GM19463 (cell line): ENCODE results near the gene STRA6.
A peak's percentile ranks its signal among the peaks of the same experiment; 100 is the strongest.
"Not testable (repeated sequence)": the region's sequence is repeated elsewhere in the genome, so short reads cannot be mapped to it uniquely, and the experiment has no call there.

Experiments used
- ATAC-seq: cut with Tn5 transposase; IDR thresholded peaks from one replicate; pipeline ENCODE4 v1.9.1; 2021; ENCODE audit warnings: mild to moderate bottlenecking, moderate library complexity; ENCODE audit not compliant: unreplicated experiment

The STRA6 gene

GRCh38 chr15:74167891-74168331 is 34.7 kb downstream of the STRA6 start:
- no peak for ATAC-seq

GRCh38 chr15:74165461-74165860 is 37.1 kb downstream of the STRA6 start:
- no peak for ATAC-seq

DNA sequence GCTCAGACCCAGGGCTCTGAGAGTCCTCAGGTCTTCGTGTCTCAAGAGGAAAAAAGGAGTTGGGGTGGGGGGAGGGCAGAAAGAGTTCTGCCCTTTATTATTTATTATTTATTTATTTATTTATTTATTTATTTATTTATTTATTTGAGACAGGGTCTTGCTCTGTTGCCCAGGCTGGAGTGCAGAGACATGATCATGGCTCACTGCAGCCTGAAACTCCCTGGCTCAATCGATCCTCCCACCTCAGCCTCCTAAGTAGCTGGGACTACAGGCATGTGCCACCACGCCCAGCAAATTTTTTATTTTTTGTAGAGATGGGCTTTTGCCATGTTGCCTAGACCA is 40.4 kb downstream of the STRA6 start:
- not testable (repeated sequence) for ATAC-seq

DNA sequence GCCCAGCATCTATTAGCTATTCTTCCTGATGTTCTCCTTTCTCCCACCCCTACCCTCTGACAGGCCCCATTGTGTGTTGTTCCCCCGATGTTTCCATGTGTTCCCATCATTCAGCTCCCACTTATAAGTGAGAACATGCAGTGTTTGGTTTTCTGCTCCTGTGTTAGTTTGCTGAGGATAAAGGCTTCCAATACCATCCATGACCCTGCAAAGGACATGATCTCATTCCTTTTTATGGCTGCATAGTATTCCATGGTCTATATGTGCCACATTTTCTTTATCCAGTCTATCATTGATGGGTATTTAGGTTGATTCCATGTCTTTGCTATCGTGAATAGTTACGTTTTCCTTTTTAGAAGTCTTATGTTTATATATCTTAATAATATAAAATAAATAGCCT is 42.2 kb downstream of the STRA6 start:
- ATAC-seq, result not testable (repeated sequence)

DNA sequence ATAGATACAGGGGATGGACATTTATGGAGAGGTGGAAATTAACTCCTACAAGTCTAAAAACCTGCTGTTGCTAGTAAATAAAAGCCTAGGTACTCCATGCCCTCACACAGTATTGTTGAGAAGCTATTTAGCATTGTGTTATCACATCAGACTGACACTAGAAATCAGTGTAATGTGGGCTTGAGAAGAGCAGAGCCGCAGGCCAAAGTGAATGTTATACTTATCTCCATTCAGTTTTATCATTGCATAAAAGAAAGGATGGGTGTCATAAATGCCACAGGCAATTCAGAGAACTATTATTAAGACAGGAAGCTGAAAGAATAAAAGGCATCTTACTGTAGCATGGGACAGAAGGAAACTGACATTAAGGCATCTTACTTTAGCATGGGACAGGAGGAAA is 42.8 kb downstream of the STRA6 start:
- ATAC-seq, result no peak

GRCh38 chr15:74158855-74159650 is 43.5 kb downstream of the STRA6 start:
- peak; percentile 63 for ATAC-seq

GRCh38 chr15:74157868-74158827 is 44.4 kb downstream of the STRA6 start:
- ATAC-seq, result no peak

DNA sequence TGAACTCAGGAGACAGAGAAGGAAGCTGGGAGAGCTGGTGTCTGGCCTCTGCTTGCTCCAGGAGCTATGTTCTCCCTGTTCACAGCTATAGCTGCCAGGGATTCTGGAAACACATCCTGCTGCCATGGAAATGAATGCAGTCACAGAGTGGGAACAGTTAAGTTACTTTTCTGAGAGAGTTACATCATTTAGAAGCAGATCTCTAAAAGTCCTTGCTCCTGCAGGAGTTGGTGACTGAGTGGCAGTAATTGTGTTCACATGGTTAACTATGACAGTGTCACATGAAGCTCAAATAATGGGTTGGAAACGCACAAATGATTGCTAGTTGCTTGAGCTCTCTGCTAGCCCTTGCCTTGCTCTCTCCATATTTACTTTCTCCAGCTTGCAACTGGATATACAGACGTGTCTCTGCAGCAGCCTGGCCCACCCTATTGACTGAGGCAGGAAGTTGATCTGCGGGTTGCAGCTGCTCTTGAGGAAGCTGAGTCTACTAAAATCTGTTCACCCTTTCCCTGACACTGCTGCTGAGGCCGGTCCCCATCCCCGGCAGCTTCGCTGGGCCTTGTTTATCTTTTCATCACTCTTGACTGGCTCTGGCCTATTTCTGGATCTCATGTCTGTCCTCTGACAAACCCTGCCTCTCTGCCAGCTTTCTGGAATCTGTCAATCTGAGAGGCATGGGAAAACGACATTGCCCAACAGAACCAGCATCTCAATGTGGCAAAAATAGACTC is 45.7 kb downstream of the STRA6 start:
- ATAC-seq, result no peak

DNA sequence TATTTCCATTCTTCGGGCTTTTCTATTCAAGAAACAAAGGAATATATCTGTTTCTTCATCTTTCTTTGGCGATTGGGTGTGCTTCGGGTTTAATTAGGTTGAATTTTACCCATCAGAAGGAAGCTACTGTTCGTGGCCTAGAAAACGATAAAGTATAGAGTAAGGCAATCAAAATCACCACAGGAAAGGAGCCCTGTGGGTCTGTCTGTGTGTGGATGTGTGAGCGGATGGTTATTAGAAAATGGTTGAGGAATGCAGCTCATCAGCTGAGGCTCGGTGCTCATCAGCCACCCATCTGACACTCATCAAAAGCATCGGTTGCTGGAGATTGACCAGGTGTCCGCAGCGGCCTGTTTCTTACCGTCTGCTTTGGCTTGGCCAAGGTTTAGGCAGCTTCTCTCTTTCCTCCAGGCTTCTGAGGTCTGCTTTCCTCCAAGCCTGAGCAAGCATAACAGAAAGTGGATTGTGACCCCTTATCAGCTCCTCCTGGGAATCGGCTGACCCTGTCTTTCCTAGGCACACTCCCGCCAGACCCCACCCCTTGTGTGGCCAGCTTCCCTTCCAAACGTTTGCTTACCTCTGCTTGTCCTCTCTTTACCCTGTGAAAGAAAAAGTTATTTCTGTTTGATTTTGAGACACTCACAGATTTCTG is 46.7 kb downstream of the STRA6 start:
- no peak for ATAC-seq

GRCh38 chr15:74147051-74147450 is 55.5 kb downstream of the STRA6 start:
- no peak for ATAC-seq

GRCh38 chr15:74146277-74146800 is 56.2 kb downstream of the STRA6 start:
- no peak for ATAC-seq

DNA sequence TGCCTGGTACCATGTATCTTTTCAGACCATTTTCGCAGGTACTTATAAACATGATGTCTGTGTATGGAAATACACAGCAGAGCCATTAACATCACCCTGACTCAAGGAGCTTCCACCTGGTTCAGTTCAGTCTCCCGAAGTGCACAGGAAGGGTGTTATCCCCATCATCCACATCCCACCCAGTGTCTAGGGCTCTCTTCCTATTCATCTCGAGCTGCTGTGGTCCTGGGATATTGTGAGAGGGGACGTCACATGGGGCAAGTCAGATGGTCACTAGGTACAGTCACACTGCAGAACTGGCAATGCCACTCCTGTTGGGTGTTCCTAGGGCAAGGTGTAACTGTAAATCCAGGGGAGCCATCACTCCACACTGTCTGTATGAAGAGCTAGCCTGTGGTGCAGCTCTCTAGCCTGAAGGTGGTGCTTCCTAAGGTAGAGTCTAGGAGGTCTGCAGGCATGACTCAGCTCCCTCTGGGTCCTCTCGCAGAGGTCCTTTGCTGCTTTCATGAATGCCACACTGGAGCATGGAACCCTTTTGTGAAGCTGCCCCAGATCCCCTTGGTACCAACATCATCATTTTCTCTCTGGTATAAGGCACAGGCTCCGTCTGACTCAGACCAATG is 58.3 kb downstream of the STRA6 start:
- ATAC-seq, result no peak

DNA sequence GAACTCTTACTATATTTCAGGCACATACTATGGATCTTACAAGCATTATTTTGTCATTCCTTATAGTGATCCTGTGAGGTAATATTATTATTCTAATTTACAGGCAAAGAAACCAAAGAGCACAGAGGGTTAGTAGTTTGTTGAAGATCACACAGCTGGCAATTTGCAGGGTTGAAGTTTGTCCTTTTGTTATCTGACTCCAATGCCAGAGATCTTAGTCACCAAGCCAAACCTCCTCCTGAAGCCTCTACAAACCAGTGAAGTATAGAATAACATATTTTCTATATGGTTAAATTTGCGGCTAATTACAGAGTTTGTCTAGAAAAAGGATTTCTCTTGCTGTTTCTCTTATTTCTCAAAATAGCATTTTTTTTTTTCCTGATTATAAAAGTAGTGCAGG is 61.0 kb downstream of the STRA6 start:
- no peak for ATAC-seq

DNA sequence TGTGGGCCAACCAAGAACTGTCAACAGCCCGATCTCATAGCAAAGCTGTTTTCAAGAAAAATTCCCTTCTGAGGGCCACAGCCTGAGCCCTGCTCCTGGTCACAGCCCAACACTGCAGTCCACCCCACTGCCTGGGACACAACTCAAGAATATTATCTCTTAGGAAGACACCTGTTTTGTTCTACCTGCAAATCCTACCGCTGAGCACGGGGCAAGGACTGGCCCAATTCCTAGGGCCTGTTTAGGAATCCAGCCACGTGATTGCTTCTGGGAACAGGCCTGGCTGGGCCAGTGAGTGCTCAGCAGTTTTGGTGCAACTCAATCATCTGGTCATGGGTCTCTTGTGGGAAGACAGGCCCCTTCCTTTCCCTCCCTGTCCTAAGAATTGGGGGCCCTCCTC is 63.9 kb downstream of the STRA6 start:
- ATAC-seq, result no peak

GRCh38 chr15:74137537-74137894 is 65.1 kb downstream of the STRA6 start:
- no peak for ATAC-seq

GRCh38 chr15:74136814-74137536 is 65.6 kb downstream of the STRA6 start:
- no peak for ATAC-seq

- no peak for ATAC-seq
Observed at GRCh38 chr15:74136540-74136813, 66.1 kb downstream of the STRA6 start.

DNA sequence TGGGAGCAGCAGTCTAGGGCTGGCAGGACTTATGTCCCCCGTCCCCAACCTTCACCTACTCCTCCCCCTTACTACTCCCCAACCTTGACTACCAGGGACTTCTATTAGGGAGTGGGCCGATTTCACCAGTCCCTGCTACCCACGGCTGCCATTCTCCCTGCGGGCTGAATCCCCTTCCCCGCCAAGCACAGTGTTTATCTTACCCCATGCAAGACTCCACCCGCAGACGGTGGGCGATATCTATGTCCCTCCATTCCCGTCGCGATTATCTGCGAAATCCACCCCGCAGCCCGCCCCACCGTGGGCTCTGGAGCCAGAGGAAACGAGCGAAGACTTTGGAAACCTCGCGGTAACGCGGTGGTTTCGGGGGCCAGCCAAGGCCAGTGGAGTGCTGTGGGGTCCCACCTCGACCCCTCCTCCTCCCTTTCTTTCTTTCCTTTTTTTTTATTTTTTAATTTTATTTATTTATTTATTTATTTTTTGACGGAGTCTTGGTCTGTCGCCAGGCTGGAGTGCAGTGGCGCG is 67.5 kb downstream of the STRA6 start:
- ATAC-seq, result no peak

DNA sequence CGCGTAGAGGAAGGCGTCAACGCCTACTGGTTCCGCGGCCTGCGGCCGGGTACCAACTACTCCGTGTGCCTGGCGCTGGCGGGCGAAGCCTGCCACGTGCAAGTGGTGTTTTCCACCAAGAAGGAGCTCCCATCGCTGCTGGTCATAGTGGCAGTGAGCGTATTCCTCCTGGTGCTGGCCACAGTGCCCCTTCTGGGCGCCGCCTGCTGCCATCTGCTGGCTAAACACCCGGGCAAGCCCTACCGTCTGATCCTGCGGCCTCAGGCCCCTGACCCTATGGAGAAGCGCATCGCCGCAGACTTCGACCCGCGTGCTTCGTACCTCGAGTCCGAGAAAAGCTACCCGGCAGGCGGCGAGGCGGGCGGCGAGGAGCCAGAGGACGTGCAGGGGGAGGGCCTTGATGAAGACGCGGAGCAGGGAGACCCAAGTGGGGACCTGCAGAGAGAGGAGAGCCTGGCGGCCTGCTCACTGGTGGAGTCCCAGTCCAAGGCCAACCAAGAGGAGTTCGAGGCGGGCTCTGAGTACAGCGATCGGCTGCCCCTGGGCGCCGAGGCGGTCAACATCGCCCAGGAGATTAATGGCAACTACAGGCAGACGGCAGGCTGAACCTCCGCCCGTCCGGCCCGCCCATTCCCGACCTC is 68.1 kb downstream of the STRA6 start:
- ATAC-seq, result no peak
